T-cell (primary cell): ENCODE measurements around the gene ZCCHC7. TPM values are rescaled to one million over a fixed set of nuclear protein-coding genes. Genes with fewer than 3 reads are reported as not detected.

Experiments used
- ATAC-seq, 4 experiments: fragments of 200-7000 bp in 3 of 4; fragments of 150-1000 bp in 1 of 4; cut with Tn5 transposase; replicated peaks in 1 of 4; 1 replicate in 3 of 4; 2 replicates in 1 of 4; pipeline ENCODE4 v1.10.0; 2021; ENCODE audit warnings: moderate library complexity in 3 of 4, mild to moderate bottlenecking in 2 of 4, moderate number of reproducible peaks in 1 of 4
- CTCF ChIA-PET, 2 donors: fragments of 300-600 bp; sonication (Branson Sonifier 250); formaldehyde crosslinking; loops; one replicate each; lab custom pipeline; 2022; ENCODE audit warnings: antibody characterized with exemption in 2 of 2; lab: Charles Lee
- POLR2A ChIA-PET, 2 donors: fragments of 300-600 bp; sonication (Branson Sonifier 250); formaldehyde crosslinking; loops; one replicate each; lab custom pipeline; 2022; ENCODE audit warnings: antibody characterized with exemption in 2 of 2; lab: Charles Lee
- DNase-seq, 35 experiments: peaks; one replicate each; pipeline versions ENCODE4 v3.0.0 to v3.0.0-alpha.2; 2013 to 2023
- H3K27ac ChIP-seq: one replicate; pipeline ENCODE4 v1.5.1; 2013; ENCODE audit warnings: low read length
- H3K27me3 ChIP-seq, 2 experiments: replicated peaks in 1 of 2; 1 replicate in 1 of 2; 2 replicates in 1 of 2; pipeline versions ENCODE4 v1.6.1 to v1.7.0; 2013; ENCODE audit warnings: low read length in 1 of 2, mixed read lengths in 1 of 2; ENCODE audit not compliant: control insufficient read depth in 2 of 2, insufficient read depth in 2 of 2; ENCODE audit errors: extremely low read depth in 1 of 2
- H3K36me3 ChIP-seq, 2 donors: 1 replicate in 1 of 2; 2 replicates in 1 of 2; pipeline versions ENCODE4 v1.6.1 to v1.7.0; 2013; ENCODE audit warnings: low read length in 1 of 2; ENCODE audit not compliant: control insufficient read depth in 2 of 2, insufficient read depth in 1 of 2; ENCODE audit errors: extremely low read depth in 1 of 2
- H3K4me1 ChIP-seq, 2 experiments: 1 replicate in 1 of 2; 2 replicates in 1 of 2; pipeline versions ENCODE4 v1.6.1 to v1.7.0; 2013; ENCODE audit warnings: low read length in 2 of 2, mixed read lengths in 1 of 2; ENCODE audit not compliant: insufficient read depth in 2 of 2, control insufficient read depth in 1 of 2; ENCODE audit errors: extremely low read depth in 1 of 2
- H3K4me3 ChIP-seq, 2 donors: 1 replicate in 1 of 2; 2 replicates in 1 of 2; pipeline versions ENCODE4 v1.5.1 to v1.7.0; 2013; ENCODE audit warnings: mild to moderate bottlenecking in 2 of 2, low read length in 1 of 2, moderate library complexity in 1 of 2; ENCODE audit not compliant: control insufficient read depth in 1 of 2; ENCODE audit errors: extremely low read depth in 1 of 2
- H3K9me3 ChIP-seq: 2 replicates; pipeline ENCODE4 v1.7.0; 2013
- H3K27ac Mint-ChIP-seq, 2 donors: one replicate each; pipeline ENCODE4 v1.8.0; 2020 to 2021; ENCODE audit warnings: mild to moderate bottlenecking in 2 of 2, mixed read lengths in 2 of 2
- H3K27me3 Mint-ChIP-seq, 2 donors: one replicate each; pipeline ENCODE4 v1.8.0; 2021 to 2022; ENCODE audit warnings: mixed read lengths in 2 of 2
- H3K36me3 Mint-ChIP-seq: one replicate; pipeline ENCODE4 v1.8.0; 2021; ENCODE audit warnings: mixed read lengths
- H3K4me1 Mint-ChIP-seq, 3 donors: one replicate each; pipeline ENCODE4 v1.8.0; 2020 to 2022; ENCODE audit warnings: mixed read lengths in 3 of 3, mild to moderate bottlenecking in 1 of 3
- H3K4me3 Mint-ChIP-seq, 3 donors: one replicate each; pipeline ENCODE4 v1.8.0; 2020 to 2022; ENCODE audit warnings: mild to moderate bottlenecking in 3 of 3, mixed read lengths in 3 of 3, moderate library complexity in 3 of 3
- H3K9me3 Mint-ChIP-seq, 3 donors: one replicate each; pipeline ENCODE4 v1.8.0; 2020 to 2022; ENCODE audit warnings: mixed read lengths in 3 of 3
- WGBS: methylation state at CpG from one replicate; pipeline ENCODE4 v1.1.5; 2013; ENCODE audit warnings: missing lambda C conversion rate; ENCODE audit not compliant: insufficient coverage; 5-methylcytosine and 5-hydroxymethylcytosine counted together
- total RNA-seq, 35 experiments: library from RNA in 6 of 35; stranded (reverse) in 6 of 35; fragments of 120-200 nt in 1 of 35; gene quantifications; one replicate each; pipeline versions ENCODE4 v1.2.1 to v1.2.4 and lab custom pipeline; 2013 to 2026

ZCCHC7 gene
- total RNA-seq, 5 donors from 2014 or later (not counting 1 experiment from before 2014, with no cell fraction given), result 29.1 to 44.2 (median 33.5) TPM

DNA sequence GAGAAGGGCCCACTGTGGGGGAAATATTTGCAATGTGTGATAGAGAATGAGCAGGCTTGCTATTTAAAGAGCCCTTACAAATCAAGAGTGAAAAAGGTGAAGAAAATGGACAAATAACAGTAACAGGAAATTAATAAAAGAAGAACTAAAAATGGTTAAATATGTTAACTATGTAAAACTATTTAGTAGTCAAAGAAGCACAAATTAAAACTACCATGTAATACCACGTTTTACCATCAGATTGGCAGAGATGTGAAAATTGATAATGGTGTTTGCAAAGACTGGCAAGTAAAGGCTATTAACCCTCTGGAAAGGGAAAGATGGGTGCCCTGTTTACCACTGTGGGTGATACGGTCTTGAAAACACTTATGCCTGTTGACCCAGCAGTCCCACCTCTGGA lies 279.0 kb downstream of the ZCCHC7 start:
- Mint-ChIP-seq H3K4me1 (peaks cover 0 to 3% (median 0%) of the 10 kb centered on the region in 3 donors), H3K4me3 (no peak overlapping the region), H3K9me3 (no peaks in the 10 kb centered on the region), H3K36me3 (no peaks in the 10 kb centered on the region), H3K27ac (no peak overlapping the region), H3K27me3 (no peaks in the 10 kb centered on the region)
- Histone ChIP-seq H3K27me3 (peaks cover 0 to 6% of the 10 kb centered on the region in 2 experiments), H3K27ac (no peak overlapping the region), H3K36me3 (no peaks in the 10 kb centered on the region), H3K4me3 (no peak overlapping the region), H3K4me1 (no peaks in the 10 kb centered on the region), H3K9me3 (no peaks in the 10 kb centered on the region)
- ChIA-PET CTCF (no interaction called here), POLR2A (interaction anchor here in 1 of 2 donors (0.7 kb wide), 1 partner anchor 544 kb away, joined by 5 read pairs; no protein-coding TSS in a partner anchor)
- DNase-seq, result no peak
- ATAC-seq, result no peak
- no CpG with 5 or more reads among the region's 2 CpGs for WGBS

DNA sequence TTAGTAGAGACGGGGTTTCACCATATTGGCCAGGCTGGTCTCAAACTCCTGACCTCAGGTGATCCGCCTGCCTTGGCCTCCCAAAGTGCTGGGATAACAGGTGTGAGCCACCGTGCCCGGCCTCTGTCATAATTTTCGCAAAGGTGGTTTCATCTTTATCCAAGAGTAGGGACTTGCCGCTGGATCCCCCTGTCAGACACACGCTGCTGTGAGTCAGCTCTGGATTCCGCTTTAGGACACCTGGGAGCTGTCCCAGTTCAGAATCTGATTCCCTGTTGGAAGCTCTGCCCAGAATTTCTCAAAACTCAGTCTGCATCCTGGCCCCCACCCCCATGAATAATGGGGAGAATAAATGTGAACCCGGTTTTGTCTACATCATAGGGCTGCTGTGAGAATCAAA lies 284.2 kb downstream of the ZCCHC7 start:
- WGBS, result 83% methylated on average over 8 of the region's 9 CpGs
- POLR2A ChIA-PET, result no interaction called here
- H3K4me3 Mint-ChIP-seq, result no peak overlapping the region
- DNase-seq (no peak), ATAC-seq (no peak)
- Histone ChIP-seq H3K36me3 (no peaks in the 10 kb centered on the region), H3K4me3 (no peak overlapping the region), H3K9me3 (no peaks in the 10 kb centered on the region), H3K27me3 (no peaks in the 10 kb centered on the region), H3K4me1 (peaks cover 0 to 10% of the 10 kb centered on the region in 2 experiments), H3K27ac (no peak overlapping the region)
- no peaks in the 10 kb centered on the region for H3K27me3 Mint-ChIP-seq
- peaks cover 4 to 15% (median 11%) of the 10 kb centered on the region in 3 donors for H3K4me1 Mint-ChIP-seq
- no peaks in the 10 kb centered on the region for H3K36me3 Mint-ChIP-seq
- H3K27ac Mint-ChIP-seq, result no peak overlapping the region
- CTCF ChIA-PET, result no interaction called here
- no peaks in the 10 kb centered on the region for H3K9me3 Mint-ChIP-seq

DNA sequence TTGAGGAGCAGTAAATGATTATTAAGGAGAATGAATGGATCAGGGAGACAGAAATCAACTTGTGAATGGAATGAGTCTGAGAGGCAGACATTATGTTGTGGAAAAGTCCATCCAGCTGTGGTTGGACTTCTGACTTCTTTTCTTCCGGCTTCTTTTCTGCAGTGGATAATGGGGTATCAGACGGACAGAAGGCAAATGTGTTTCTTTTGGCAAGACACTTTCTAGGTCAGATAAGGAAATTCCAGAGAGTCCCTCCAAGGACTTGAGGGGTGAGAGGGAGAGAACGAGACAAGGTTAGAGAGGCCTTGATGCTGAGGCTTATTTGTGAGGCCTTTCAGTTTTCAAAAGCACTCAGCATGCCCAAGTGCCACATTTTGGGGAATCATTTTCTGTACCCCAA lies 285.0 kb downstream of the ZCCHC7 start:
- ChIA-PET POLR2A (no interaction called here), CTCF (no interaction called here)
- Mint-ChIP-seq H3K9me3 (no peaks in the 10 kb centered on the region), H3K4me1 (peaks cover 4 to 23% (median 11%) of the 10 kb centered on the region in 3 donors), H3K36me3 (no peaks in the 10 kb centered on the region), H3K27me3 (no peaks in the 10 kb centered on the region), H3K27ac (no peak overlapping the region), H3K4me3 (no peak overlapping the region)
- no peak overlapping the region for H3K27ac ChIP-seq
- ATAC-seq (no peak), DNase-seq (no peak)
- peaks cover 0 to 15% of the 10 kb centered on the region in 2 experiments for H3K4me1 ChIP-seq
- no peaks in the 10 kb centered on the region for H3K36me3 ChIP-seq
- H3K4me3 ChIP-seq, result no peak overlapping the region
- no peaks in the 10 kb centered on the region for H3K27me3 ChIP-seq
- 91% methylated on average over 2 of the region's 3 CpGs for WGBS
- no peaks in the 10 kb centered on the region for H3K9me3 ChIP-seq

DNA sequence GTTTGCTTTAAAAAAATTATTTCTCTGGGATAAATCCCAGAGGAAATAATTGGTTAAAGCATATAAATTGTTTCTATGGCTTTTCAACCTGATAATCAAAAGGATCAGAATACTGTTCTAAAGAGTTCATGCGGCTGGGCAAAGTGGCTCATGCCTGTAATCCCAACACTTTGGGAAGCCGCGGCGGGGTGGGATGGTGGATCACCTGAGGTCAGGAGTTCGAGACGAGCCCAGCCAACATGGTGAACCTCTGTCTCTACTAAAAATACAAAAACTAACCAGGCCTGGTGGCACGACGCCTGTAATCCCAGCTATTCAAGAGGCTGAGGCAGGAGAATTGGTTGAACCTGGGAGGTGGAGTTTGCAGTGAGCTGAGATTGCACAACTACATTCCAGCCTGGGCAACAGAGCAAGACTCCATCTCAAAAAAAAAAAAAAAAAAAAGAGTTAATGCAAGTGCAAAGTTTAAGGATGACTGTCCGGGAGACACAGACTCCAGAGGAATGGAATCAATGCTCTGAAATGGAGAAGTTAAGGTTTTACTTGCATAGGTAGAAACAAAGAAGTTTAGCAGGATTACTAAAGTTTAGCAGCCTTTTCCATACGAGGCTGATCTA lies 285.5 kb downstream of the ZCCHC7 start:
- no peak overlapping the region for H3K27ac ChIP-seq
- H3K36me3 ChIP-seq, result no peaks in the 10 kb centered on the region
- no peaks in the 10 kb centered on the region for H3K27me3 ChIP-seq
- no peaks in the 10 kb centered on the region for H3K9me3 ChIP-seq
- Mint-ChIP-seq H3K27ac (no peak overlapping the region), H3K27me3 (no peaks in the 10 kb centered on the region), H3K4me3 (no peak overlapping the region), H3K36me3 (no peaks in the 10 kb centered on the region), H3K4me1 (peaks cover 4 to 27% (median 11%) of the 10 kb centered on the region in 3 donors), H3K9me3 (no peaks in the 10 kb centered on the region)
- no peak overlapping the region for H3K4me3 ChIP-seq
- DNase-seq, result no peak
- no peak for ATAC-seq
- H3K4me1 ChIP-seq, result peaks cover 0 to 15% of the 10 kb centered on the region in 2 experiments
- WGBS, result 89% methylated on average over 1 of the region's 10 CpGs
- ChIA-PET POLR2A (no interaction called here), CTCF (interaction anchor here in 1 of 2 donors (0.7 kb wide), 1 partner anchor 16 kb away, joined by 11 read pairs; no protein-coding TSS in a partner anchor)

DNA sequence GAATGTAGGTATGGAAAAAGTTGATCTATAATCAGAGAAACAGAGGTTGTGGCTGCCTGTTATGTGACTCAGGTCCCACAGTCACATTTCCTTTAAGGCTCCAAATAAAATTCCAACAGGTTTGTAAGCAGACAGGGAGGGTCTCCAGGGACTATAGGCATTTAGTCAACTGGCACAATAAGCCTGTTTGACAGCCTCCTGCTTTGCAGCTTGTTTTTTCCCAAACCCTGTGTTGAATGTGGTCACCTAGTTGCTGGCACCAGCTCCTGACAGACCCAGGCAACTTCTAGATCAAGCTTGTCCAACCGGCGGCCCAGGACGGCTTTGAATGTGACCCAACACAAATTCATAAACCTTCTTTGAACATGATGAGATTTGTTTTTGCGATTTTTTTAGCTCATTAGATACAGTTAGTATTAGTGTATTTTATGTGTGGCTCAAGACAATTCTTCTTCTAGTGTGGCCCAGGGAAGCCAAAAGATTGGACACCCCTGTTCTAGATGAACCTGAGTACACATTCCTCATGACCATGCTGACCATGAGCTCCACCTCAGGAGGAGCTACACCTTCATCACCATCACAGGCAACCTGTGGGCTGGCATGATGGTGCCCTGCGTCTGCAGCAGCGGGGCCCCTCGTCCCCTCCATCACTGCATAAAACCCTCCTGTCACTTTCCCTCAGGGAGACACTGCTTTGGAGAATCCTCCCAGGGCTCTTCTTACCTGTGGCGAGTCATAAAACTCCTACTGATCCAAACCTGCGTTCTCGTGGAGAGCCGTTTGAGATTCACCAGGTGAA lies 286.4 kb downstream of the ZCCHC7 start:
- ChIA-PET POLR2A (no interaction called here), CTCF (interaction anchor here (0.5 to 0.7 kb wide), 3 partner anchors 17 to 1345 kb away, joined by 4 to 11 read pairs (median 11); no protein-coding TSS in a partner anchor)
- no peak overlapping the region for H3K27ac ChIP-seq
- WGBS, result 96% methylated on average over 4 of the region's 11 CpGs
- H3K27me3 Mint-ChIP-seq, result no peaks in the 10 kb centered on the region
- ATAC-seq, result no peak
- H3K27ac Mint-ChIP-seq, result no peak overlapping the region
- peaks cover 4 to 27% (median 11%) of the 10 kb centered on the region in 3 donors for H3K4me1 Mint-ChIP-seq
- no peak for DNase-seq
- no peaks in the 10 kb centered on the region for H3K9me3 ChIP-seq
- H3K27me3 ChIP-seq, result no peaks in the 10 kb centered on the region
- no peak overlapping the region for H3K4me3 ChIP-seq
- H3K36me3 ChIP-seq, result no peaks in the 10 kb centered on the region
- H3K4me1 ChIP-seq, result peaks cover 0 to 15% of the 10 kb centered on the region in 2 experiments
- no peaks in the 10 kb centered on the region for H3K9me3 Mint-ChIP-seq
- H3K36me3 Mint-ChIP-seq, result no peaks in the 10 kb centered on the region
- no peak overlapping the region for H3K4me3 Mint-ChIP-seq

DNA sequence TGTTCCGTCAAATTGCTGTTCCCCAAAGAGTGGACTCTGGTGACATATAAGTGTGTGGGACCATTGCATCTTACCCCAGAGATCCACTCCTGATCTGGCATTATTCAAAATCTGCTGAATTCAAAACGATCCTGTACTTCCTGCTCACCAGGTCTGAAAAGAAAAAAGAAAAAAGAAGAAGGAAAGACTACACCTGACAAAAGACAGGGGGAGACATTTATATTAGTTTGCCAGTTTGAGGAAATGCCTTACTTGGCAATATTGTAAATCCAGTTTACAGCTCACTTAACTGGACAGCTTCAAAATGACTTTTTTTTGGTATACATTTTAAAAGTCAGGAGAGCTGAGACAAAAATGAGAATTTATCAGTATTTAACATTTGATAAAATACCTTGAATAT lies 287.1 kb downstream of the ZCCHC7 start:
- H3K27ac ChIP-seq, result no peak overlapping the region
- H3K9me3 Mint-ChIP-seq, result no peaks in the 10 kb centered on the region
- H3K27ac Mint-ChIP-seq, result no peak overlapping the region
- peaks cover 4 to 27% (median 11%) of the 10 kb centered on the region in 3 donors for H3K4me1 Mint-ChIP-seq
- WGBS, result no CpG with 5 or more reads among the region's 2 CpGs
- H3K36me3 ChIP-seq, result no peaks in the 10 kb centered on the region
- H3K4me1 ChIP-seq, result peaks cover 0 to 15% of the 10 kb centered on the region in 2 experiments
- no peak overlapping the region for H3K4me3 ChIP-seq
- ATAC-seq (no peak), DNase-seq (no peak)
- no peaks in the 10 kb centered on the region for H3K27me3 ChIP-seq
- H3K36me3 Mint-ChIP-seq, result no peaks in the 10 kb centered on the region
- ChIA-PET POLR2A (no interaction called here), CTCF (interaction anchor here (0.5 to 0.6 kb wide), 2 partner anchors 1302 to 1345 kb away, joined by 4 to 11 read pairs; no protein-coding TSS in a partner anchor)
- no peak overlapping the region for H3K4me3 Mint-ChIP-seq
- H3K27me3 Mint-ChIP-seq, result no peaks in the 10 kb centered on the region
- H3K9me3 ChIP-seq, result no peaks in the 10 kb centered on the region
